Endothelial cell (in vitro differentiated cells): ENCODE results near the gene KRTAP12-3. TPM values are rescaled to one million over a fixed set of nuclear protein-coding genes. Genes with fewer than 3 reads are reported as not detected.
"Not testable (repeated sequence)": the region's sequence is repeated elsewhere in the genome, so short reads cannot be mapped to it uniquely, and the experiment has no call there.

Experiments
- DNase-seq: peaks from one replicate; pipeline ENCODE4 v3.0.0; 2021; ENCODE audit warnings: low spot score
- H3K27ac Mint-ChIP-seq: one replicate; pipeline ENCODE4 v1.8.0; 2021; ENCODE audit warnings: mixed read lengths, inconsistent platforms; ENCODE audit not compliant: unreplicated experiment
- H3K27me3 Mint-ChIP-seq: one replicate; pipeline ENCODE4 v1.8.0; 2021; ENCODE audit warnings: mild to moderate bottlenecking, moderate library complexity, mixed read lengths, inconsistent platforms; ENCODE audit not compliant: unreplicated experiment
- H3K36me3 Mint-ChIP-seq: one replicate; pipeline ENCODE4 v1.8.0; 2021; ENCODE audit warnings: mild to moderate bottlenecking, low read depth, mixed read lengths, inconsistent platforms; ENCODE audit not compliant: unreplicated experiment
- H3K4me1 Mint-ChIP-seq: one replicate; pipeline ENCODE4 v1.8.0; 2021; ENCODE audit warnings: mild to moderate bottlenecking, mixed read lengths, inconsistent platforms; ENCODE audit not compliant: unreplicated experiment
- H3K4me3 Mint-ChIP-seq: one replicate; pipeline ENCODE4 v1.8.0; 2021; ENCODE audit warnings: mild to moderate bottlenecking, mixed read lengths, inconsistent platforms; ENCODE audit not compliant: unreplicated experiment
- H3K9me3 Mint-ChIP-seq: one replicate; pipeline ENCODE4 v1.8.0; 2021; ENCODE audit warnings: mixed read lengths, inconsistent platforms; ENCODE audit not compliant: unreplicated experiment
- CTCF ChIP-seq: fragments of 200-600 bp; sonication (generic); IDR thresholded peaks from one replicate; pipeline ENCODE4 v1.5.0; 2021; ENCODE audit warnings: antibody characterized with exemption; ENCODE audit not compliant: unreplicated experiment
- total RNA-seq: library from RNA; stranded (reverse); fragmentation: NEBNext Ultra II Directional; extraction: Animal tissue kit (Norgen Biotek cat#: 25700); gene quantifications from one replicate; pipeline ENCODE4 v1.2.1, GENCODE V29; 2021; ENCODE audit not compliant: unreplicated experiment

KRTAP12-3 gene
- total RNA-seq, 1 donor from 2014 or later: not detected

- no peaks in the 10 kb centered on the region for H3K36me3 Mint-ChIP-seq
- H3K9me3 Mint-ChIP-seq: no peaks in the 10 kb centered on the region
- DNase-seq: no peak
- H3K27ac Mint-ChIP-seq: no peak within 1 kb of the TSS
- no peak within 1 kb of the TSS for H3K4me3 Mint-ChIP-seq
- H3K4me1 Mint-ChIP-seq: peaks cover 5% of the 10 kb centered on the region
- TF ChIP-seq CTCF: no peak
- peaks cover 8% of the 10 kb centered on the region for H3K27me3 Mint-ChIP-seq
Observed at GRCh38 chr21:44681861-44682579, 24.3 kb downstream of the KRTAP12-3 start, which contains the start of gene KRTAP12-1. KRTAP12-1 (minus strand) TSS chr21:44682163; CDS start chr21:44682123, 40 bp downstream.

GRCh38 chr21:44682580-44683151 is 24.9 kb downstream of the KRTAP12-3 start:
- H3K27me3 Mint-ChIP-seq: peaks cover 8% of the 10 kb centered on the region
- no peak overlapping the region for H3K4me3 Mint-ChIP-seq
- H3K27ac Mint-ChIP-seq: no peak overlapping the region
- no peaks in the 10 kb centered on the region for H3K36me3 Mint-ChIP-seq
- TF ChIP-seq CTCF: no peak
- no peaks in the 10 kb centered on the region for H3K9me3 Mint-ChIP-seq
- DNase-seq: no peak
- H3K4me1 Mint-ChIP-seq: peaks cover 5% of the 10 kb centered on the region

GRCh38 chr21:44684077-44684476 is 26.3 kb downstream of the KRTAP12-3 start:
- no peak for TF ChIP-seq CTCF
- DNase-seq: no peak
- Mint-ChIP-seq H3K27me3 (peaks cover 11% of the 10 kb centered on the region), H3K4me1 (peaks cover 5% of the 10 kb centered on the region), H3K9me3 (no peaks in the 10 kb centered on the region), H3K27ac (peak overlapping the region; percentile 1), H3K4me3 (no peak overlapping the region), H3K36me3 (no peaks in the 10 kb centered on the region)

GRCh38 chr21:44684483-44684882 is 26.8 kb downstream of the KRTAP12-3 start:
- Mint-ChIP-seq H3K27me3 (peaks cover 11% of the 10 kb centered on the region), H3K27ac (no peak overlapping the region), H3K36me3 (no peaks in the 10 kb centered on the region), H3K4me3 (no peak overlapping the region), H3K9me3 (no peaks in the 10 kb centered on the region), H3K4me1 (peaks cover 5% of the 10 kb centered on the region)
- no peak for DNase-seq
- no peak for TF ChIP-seq CTCF

GRCh38 chr21:44685050-44685449 is 27.3 kb downstream of the KRTAP12-3 start:
- not testable (repeated sequence) for H3K9me3 Mint-ChIP-seq, H3K27ac Mint-ChIP-seq, H3K4me1 Mint-ChIP-seq, DNase-seq, H3K36me3 Mint-ChIP-seq, H3K4me3 Mint-ChIP-seq
- peaks cover 11% of the 10 kb centered on the region for H3K27me3 Mint-ChIP-seq
